Left lung (tissue), 14 donors: Measurements from ENCODE around the gene GABPA. TPM values are rescaled to one million over a fixed set of nuclear protein-coding genes. Genes with fewer than 3 reads are reported as not detected.

Experiments
- ATAC-seq: fragments of 200-7000 bp; cut with Tn5 transposase; one replicate; pipeline ENCODE4 v1.9.1; 2020; ENCODE audit warnings: moderate library complexity
- DNase-seq, 4 donors: peaks; one replicate each; pipeline ENCODE4 v3.0.0-alpha.2; 2013 to 2020
- H3K27ac ChIP-seq, 2 donors: fragments of 200-600 bp; sonication (generic) in 1 of 2; one replicate each; pipeline versions ENCODE4 v1.5.0 to v1.8.0; 2020 to 2021
- H3K27me3 ChIP-seq, 2 donors: fragments of 200-600 bp; sonication (generic) in 1 of 2; one replicate each; pipeline versions ENCODE4 v1.5.0 to v1.8.0; 2020 to 2021
- H3K36me3 ChIP-seq, 2 donors: fragments of 200-600 bp; sonication (generic) in 1 of 2; one replicate each; pipeline versions ENCODE4 v1.5.0 to v1.8.0; 2020 to 2021
- H3K4me1 ChIP-seq, 2 donors: fragments of 200-600 bp; one replicate each; pipeline ENCODE4 v1.8.0; 2021
- H3K4me3 ChIP-seq, 2 donors: fragments of 200-600 bp; sonication (generic) in 1 of 2; one replicate each; pipeline versions ENCODE4 v1.5.0 to v1.8.0; 2020 to 2021; ENCODE audit warnings: mild to moderate bottlenecking in 1 of 2
- H3K9me3 ChIP-seq, 2 donors: fragments of 200-600 bp; sonication (generic) in 1 of 2; one replicate each; pipeline versions ENCODE4 v1.5.0 to v1.8.0; 2020 to 2021
- intact Hi-C, 2 donors: fragments of 100-400 bp; cut with DNase I; formaldehyde crosslinking; loops; one replicate each; pipeline versions ENCODE4 v1.11.2 to v1.14.2; 2022
- long read RNA-seq, 12 donors: library from polyadenylated mRNA in 2 of 12; unstranded in 2 of 12; transcript quantifications; one replicate each; pipeline ENCODE4 v2.0.0 and lab custom pipeline, GENCODE V29; 2019 to 2026
- polyA plus RNA-seq, 6 donors: library from polyadenylated mRNA; unstranded; fragments of 120-200 nt; gene quantifications; one replicate each; pipeline ENCODE4 v1.2.1, GENCODE V29; 2013; ENCODE audit not compliant: insufficient read length in 6 of 6
- total RNA-seq, 2 donors: library from RNA; stranded (reverse); fragmentation: NEBNext Ultra II Directional; extraction: Animal tissue kit (Norgen Biotek cat#: 25700); gene quantifications; one replicate each; pipeline ENCODE4 v1.2.1, GENCODE V29; 2021
- TF ChIP-seq, protein P1 (sequence below), 2 donors: fragments of 200-600 bp; sonication (generic) in 1 of 2; IDR thresholded peaks; one replicate each; pipeline versions ENCODE4 v1.5.0 to v1.8.0; 2021; ENCODE audit warnings: antibody characterized with exemption in 2 of 2
- donor health status: DM: no; HTN: yes; CAD: no.
- donor health status: DM: no; HTN: no; CAD: no.

GABPA gene
- total RNA-seq (10 to 100 TPM; 23.5 to 23.6 TPM), polyA plus RNA-seq (10 to 100 TPM; 39.4 to 44.5 (median 41.0) TPM)
- long read RNA-seq, donor 1, full-length matches to known transcripts = 19 of 19 reads
- long read RNA-seq, donor 1, partial matches to known transcripts = 0 of 19 reads
- long read RNA-seq, donor 1, other reads (novel, unspliced or antisense) = 0 of 19 reads
- long read RNA-seq, donor 2, full-length matches to known transcripts = 11 of 11 reads
- long read RNA-seq, donor 2, partial matches to known transcripts = 0 of 11 reads
- long read RNA-seq, donor 2, other reads (novel, unspliced or antisense) = 0 of 11 reads
- long read RNA-seq, donor 3, full-length matches to known transcripts = 11 of 22 reads
- long read RNA-seq, donor 3, partial matches to known transcripts = 11 of 22 reads
- long read RNA-seq, donor 3, other reads (novel, unspliced or antisense) = 0 of 22 reads
- long read RNA-seq, donor 4, full-length matches to known transcripts = 2 of 2 reads
- long read RNA-seq, donor 4, partial matches to known transcripts = 0 of 2 reads
- long read RNA-seq, donor 4, other reads (novel, unspliced or antisense) = 0 of 2 reads
- long read RNA-seq, donor 5, full-length matches to known transcripts = 5 of 5 reads
- long read RNA-seq, donor 5, partial matches to known transcripts = 0 of 5 reads
- long read RNA-seq, donor 5, other reads (novel, unspliced or antisense) = 0 of 5 reads
- long read RNA-seq, donor 6, full-length matches to known transcripts = 13 of 13 reads
- long read RNA-seq, donor 6, partial matches to known transcripts = 0 of 13 reads
- long read RNA-seq, donor 6, other reads (novel, unspliced or antisense) = 0 of 13 reads
- long read RNA-seq, donor 7, full-length matches to known transcripts = 3 of 3 reads
- long read RNA-seq, donor 7, partial matches to known transcripts = 0 of 3 reads
- long read RNA-seq, donor 7, other reads (novel, unspliced or antisense) = 0 of 3 reads
- long read RNA-seq, donor 8, full-length matches to known transcripts = 6 of 6 reads
- long read RNA-seq, donor 8, partial matches to known transcripts = 0 of 6 reads
- long read RNA-seq, donor 8, other reads (novel, unspliced or antisense) = 0 of 6 reads
- long read RNA-seq, donor 9 = 0 reads
- long read RNA-seq, donor 10, partial matches to known transcripts = 0 of 1 reads
- long read RNA-seq, donor 10, other reads (novel, unspliced or antisense) = 1 of 1 reads
- long read RNA-seq, donor 11, full-length matches to known transcripts = 7 of 7 reads
- long read RNA-seq, donor 11, partial matches to known transcripts = 0 of 7 reads
- long read RNA-seq, donor 11, other reads (novel, unspliced or antisense) = 0 of 7 reads
- long read RNA-seq, donor 12, full-length matches to known transcripts = 13 of 25 reads
- long read RNA-seq, donor 12, partial matches to known transcripts = 12 of 25 reads
- long read RNA-seq, donor 12, other reads (novel, unspliced or antisense) = 0 of 25 reads

DNA sequence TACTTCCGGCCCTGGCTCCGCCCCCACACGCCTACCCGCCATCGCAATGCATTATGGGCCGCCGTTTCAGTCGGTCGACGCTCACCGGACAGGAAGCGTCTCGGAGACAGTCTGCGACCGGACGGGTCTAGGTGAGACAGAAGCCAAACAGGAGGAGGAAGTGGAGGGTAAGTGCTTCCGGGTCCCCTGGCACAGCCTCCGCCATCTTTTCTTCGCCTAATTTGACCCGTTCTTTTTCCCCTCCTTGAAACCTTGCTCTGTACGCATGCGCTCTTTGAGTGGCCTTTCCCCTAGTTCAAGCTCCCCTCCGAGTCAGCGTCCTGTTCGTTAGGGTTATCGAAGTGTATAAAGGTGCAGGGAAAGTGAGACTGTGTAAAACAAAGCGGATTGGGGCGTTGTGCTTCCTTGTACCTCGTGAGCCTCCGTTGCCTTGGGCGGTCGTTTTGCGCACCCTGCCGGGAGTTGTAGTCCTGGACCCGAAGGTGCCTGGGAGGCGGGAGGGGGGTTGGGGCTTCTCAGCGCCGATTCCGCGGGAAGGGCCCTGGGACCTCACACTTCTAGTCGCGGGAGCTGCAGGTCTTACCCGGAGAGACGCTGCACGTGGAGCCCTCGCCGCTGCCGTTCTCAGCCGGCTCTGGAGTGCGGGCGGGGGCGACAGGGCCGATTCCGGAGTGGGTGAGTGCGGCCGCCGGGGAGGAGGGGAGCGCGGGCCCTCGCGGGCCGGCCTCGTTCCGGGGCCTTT lies at the start of gene GABPA, which contains the start of gene ATP5PF:
Gene GABPA (plus strand): TSS at position 69 of the 742 bp plus-strand sequence. CDS start 6,627 bp downstream, outside the sequence.
Gene ATP5PF (minus strand): TSS at position 1 of the 742 bp plus-strand sequence. CDS start 5,110 bp downstream, outside the sequence.
- peak within 1 kb of the TSS; percentile 83 to 87 for H3K4me3 ChIP-seq
- ATAC-seq (peak; percentile 96), DNase-seq (peak; percentile 97 to 98 (median 97))
- TF ChIP-seq, protein P1, sequence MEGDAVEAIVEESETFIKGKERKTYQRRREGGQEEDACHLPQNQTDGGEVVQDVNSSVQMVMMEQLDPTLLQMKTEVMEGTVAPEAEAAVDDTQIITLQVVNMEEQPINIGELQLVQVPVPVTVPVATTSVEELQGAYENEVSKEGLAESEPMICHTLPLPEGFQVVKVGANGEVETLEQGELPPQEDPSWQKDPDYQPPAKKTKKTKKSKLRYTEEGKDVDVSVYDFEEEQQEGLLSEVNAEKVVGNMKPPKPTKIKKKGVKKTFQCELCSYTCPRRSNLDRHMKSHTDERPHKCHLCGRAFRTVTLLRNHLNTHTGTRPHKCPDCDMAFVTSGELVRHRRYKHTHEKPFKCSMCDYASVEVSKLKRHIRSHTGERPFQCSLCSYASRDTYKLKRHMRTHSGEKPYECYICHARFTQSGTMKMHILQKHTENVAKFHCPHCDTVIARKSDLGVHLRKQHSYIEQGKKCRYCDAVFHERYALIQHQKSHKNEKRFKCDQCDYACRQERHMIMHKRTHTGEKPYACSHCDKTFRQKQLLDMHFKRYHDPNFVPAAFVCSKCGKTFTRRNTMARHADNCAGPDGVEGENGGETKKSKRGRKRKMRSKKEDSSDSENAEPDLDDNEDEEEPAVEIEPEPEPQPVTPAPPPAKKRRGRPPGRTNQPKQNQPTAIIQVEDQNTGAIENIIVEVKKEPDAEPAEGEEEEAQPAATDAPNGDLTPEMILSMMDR (IDR thresholded peaks at IDR 0.05) = no peak
- intact Hi-C loops = no loop called here
- H3K9me3 ChIP-seq = no peaks in the 10 kb centered on the region
- no peaks in the 10 kb centered on the region for H3K27me3 ChIP-seq
- peaks cover 7 to 36% of the 10 kb centered on the region in 2 donors for H3K4me1 ChIP-seq
- peak within 1 kb of the TSS; percentile 98 to 99 for H3K27ac ChIP-seq
- peaks cover 0 to 4% of the 10 kb centered on the region in 2 donors for H3K36me3 ChIP-seq

DNA sequence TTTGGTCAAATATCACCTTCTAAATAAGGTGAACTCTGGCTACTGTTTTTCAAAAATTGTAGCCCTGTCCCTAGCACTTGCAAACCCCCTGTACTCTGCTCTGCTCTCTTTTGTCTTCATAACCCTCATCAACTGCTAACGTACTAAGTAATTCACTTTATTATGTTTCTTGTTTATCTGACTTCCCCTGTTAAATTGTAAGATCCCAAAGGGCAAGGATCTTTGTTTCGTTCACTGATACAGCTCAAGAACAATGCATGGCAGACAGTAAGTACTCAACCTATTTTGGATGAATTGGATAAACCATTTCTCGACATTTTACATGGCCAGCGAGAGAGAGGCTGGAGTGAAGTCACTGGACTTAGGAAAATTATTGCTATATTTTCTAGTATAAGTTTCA lies 47.0 kb upstream of the GABPA start:
- TF ChIP-seq, protein P1 (IDR thresholded peaks at IDR 0.05) = no peak
- no peak for DNase-seq

DNA sequence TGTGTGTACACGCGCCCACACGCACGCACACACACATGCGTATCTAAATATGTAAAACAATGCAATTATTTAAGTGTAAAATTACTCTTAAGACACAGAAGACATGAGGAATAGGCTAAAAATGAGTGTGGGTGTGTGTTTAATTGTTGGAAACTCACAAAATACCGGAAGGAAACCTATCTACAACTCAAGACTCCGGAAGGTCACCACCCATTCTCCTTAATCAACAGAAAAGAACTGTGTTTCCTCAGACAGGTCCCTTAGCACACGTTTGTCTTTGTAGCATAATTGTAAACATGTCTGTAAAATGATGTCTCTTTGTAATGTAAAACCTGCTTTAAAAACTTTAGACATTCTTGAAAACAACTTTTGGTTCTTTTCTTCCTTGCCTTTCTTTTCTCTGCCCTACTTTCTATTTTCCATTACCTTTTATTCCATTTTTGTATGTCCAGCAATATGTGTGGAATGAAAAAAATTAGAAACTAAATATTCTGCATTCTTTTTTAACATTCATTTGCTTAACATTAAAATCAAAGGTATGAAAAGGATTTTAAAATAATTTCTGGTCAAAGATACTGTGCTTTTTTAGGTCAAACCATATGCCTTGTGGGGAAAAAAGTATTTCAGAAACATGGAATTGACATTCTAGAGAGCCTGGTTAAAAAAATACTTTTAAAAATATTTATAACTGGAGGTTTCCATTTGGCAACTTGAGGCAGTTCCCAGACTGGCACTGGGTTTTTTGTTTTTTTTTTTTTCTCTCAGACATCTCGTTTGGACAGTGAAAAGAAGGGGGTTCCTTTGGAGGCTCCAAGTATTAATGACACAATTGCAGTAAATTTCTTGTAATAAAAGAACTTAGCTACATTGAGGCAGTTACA lies 46.3 kb upstream of the GABPA start:
- Histone ChIP-seq H3K9me3 (no peaks in the 10 kb centered on the region), H3K27ac (peak overlapping the region in 1 of 2 donors; percentile 58), H3K27me3 (no peaks in the 10 kb centered on the region), H3K36me3 (no peaks in the 10 kb centered on the region), H3K4me1 (no peaks in the 10 kb centered on the region), H3K4me3 (no peak overlapping the region)
- intact Hi-C loops = no loop called here
- TF ChIP-seq, protein P1 (IDR thresholded peaks at IDR 0.05) = no peak
- ATAC-seq (no peak), DNase-seq (no peak)

More for the DNA sequence above, 47.0 kb upstream of the GABPA start:
- peak overlapping the region in 1 of 2 donors; percentile 58 for H3K27ac ChIP-seq
- no peak overlapping the region for H3K4me3 ChIP-seq
- no peaks in the 10 kb centered on the region for H3K9me3 ChIP-seq
- H3K27me3 ChIP-seq = no peaks in the 10 kb centered on the region
- intact Hi-C loops = no loop called here
- no peaks in the 10 kb centered on the region for H3K36me3 ChIP-seq
- ATAC-seq = no peak
- H3K4me1 ChIP-seq = no peaks in the 10 kb centered on the region
